ENCODE measurements around the gene EML4.
A peak's percentile ranks its signal among the peaks of the same experiment; 100 is the strongest.
"Not testable (repeated sequence)": the region's sequence is repeated elsewhere in the genome, so short reads cannot be mapped to it uniquely, and the experiment has no call there.

Gene EML4

DNA sequence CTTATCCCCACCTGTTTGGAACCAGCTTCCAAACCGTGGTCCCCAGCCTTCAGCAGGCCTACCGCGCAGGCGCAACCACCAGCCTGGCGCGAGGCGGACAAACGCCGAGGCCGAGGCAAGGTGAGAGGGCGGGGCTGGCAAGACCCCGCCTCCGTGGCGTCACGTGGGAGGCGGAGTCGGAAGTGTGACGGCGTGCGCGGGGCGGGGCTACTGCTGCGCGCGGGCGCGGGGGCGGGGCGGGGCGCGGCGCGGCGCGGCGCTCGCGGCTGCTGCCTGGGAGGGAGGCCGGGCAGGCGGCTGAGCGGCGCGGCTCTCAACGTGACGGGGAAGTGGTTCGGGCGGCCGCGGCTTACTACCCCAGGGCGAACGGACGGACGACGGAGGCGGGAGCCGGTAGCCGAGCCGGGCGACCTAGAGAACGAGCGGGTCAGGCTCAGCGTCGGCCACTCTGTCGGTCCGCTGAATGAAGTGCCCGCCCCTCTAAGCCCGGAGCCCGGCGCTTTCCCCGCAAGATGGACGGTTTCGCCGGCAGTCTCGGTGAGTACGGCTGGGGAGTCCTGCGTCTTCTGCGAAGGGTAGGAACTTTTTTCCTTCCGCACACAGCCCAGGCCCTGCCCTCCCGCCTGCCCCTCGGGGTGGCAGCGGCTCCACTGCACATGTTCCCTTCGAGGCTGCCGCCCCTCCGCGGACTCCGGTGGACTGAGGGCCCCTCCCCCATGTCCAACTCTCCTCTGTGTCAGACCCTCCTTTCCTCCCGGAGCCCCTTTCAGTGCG, at the start of gene EML4:
Gene EML4, plus strand, starts transcription at position 254 of the 774 bp plus-strand sequence. Its CDS starts 259 bp downstream, at position 513.
- H3K36me3 Mint-ChIP-seq (ENCODE audit: low read depth): no peaks in the 10 kb centered on the region
- intact Hi-C loops (cut with micrococcal nuclease): loop anchor here (2.0 kb wide), 1 partner anchor 28 kb away; no protein-coding TSS in a partner anchor
- H3K27ac Mint-ChIP-seq: no peak within 1 kb of the TSS
- H3K4me3 Mint-ChIP-seq: no peak within 1 kb of the TSS
- no peaks in the 10 kb centered on the region for H3K9me3 Mint-ChIP-seq
- peaks cover 10% of the 10 kb centered on the region for H3K4me1 Mint-ChIP-seq (ENCODE audit: low read depth)
- H3K27me3 Mint-ChIP-seq: peaks cover 9% of the 10 kb centered on the region

- intact Hi-C loops (cut with micrococcal nuclease): no loop called here
- H3K9me3 Mint-ChIP-seq: peaks cover 9% of the 10 kb centered on the region
- peaks cover 7% of the 10 kb centered on the region for H3K36me3 Mint-ChIP-seq (ENCODE audit: low read depth)
- H3K27ac Mint-ChIP-seq: peak overlapping the region; percentile 62
- H3K27me3 Mint-ChIP-seq: peaks cover 27% of the 10 kb centered on the region
- peaks cover 37% of the 10 kb centered on the region for H3K4me1 Mint-ChIP-seq (ENCODE audit: low read depth)
- no peak overlapping the region for H3K4me3 Mint-ChIP-seq
These were observed 45.7 kb upstream of the EML4 start for GRCh38 chr2:42123426-42123825.

GRCh38 chr2:42124011-42124785, 45.0 kb upstream of the EML4 start:
- Mint-ChIP-seq H3K4me1 (ENCODE audit: low read depth) (peaks cover 37% of the 10 kb centered on the region), H3K27ac (peak overlapping the region; percentile 47), H3K9me3 (peaks cover 9% of the 10 kb centered on the region), H3K27me3 (peaks cover 34% of the 10 kb centered on the region), H3K36me3 (ENCODE audit: low read depth) (peaks cover 7% of the 10 kb centered on the region), H3K4me3 (no peak overlapping the region)
- intact Hi-C loops (cut with micrococcal nuclease): no loop called here

GRCh38 chr2:42125841-42126594, 43.1 kb upstream of the EML4 start:
- H3K9me3 Mint-ChIP-seq: peaks cover 9% of the 10 kb centered on the region
- H3K4me3 Mint-ChIP-seq: no peak overlapping the region
- H3K27me3 Mint-ChIP-seq: peaks cover 51% of the 10 kb centered on the region
- H3K27ac Mint-ChIP-seq: peak overlapping the region; percentile 72
- intact Hi-C loops (cut with micrococcal nuclease): no loop called here
- peaks cover 49% of the 10 kb centered on the region for H3K4me1 Mint-ChIP-seq (ENCODE audit: low read depth)
- H3K36me3 Mint-ChIP-seq (ENCODE audit: low read depth): peaks cover 7% of the 10 kb centered on the region

DNA sequence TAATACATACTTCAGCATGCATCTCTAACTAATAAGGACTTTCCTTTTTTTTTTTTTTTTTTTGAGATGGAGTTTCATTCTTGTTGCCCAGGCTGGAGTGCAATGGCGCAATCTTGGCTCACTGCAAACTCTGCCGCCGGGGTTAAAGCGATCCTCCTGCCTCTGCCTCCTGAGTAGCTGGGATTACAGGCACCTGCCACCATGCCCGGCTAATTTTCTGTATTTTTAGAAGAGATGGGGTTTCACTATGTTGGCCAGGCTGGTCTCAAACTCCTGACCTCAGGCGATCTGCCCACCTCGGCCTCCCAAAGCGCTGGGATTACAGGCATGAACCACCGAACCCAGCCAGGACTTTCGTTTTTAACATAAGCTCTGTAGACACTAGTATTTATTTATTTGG, 42.3 kb upstream of the EML4 start:
- Mint-ChIP-seq H3K27me3 (peaks cover 57% of the 10 kb centered on the region), H3K4me1 (ENCODE audit: low read depth) (peaks cover 49% of the 10 kb centered on the region)
- not testable (repeated sequence) for H3K4me3 Mint-ChIP-seq

GRCh38 chr2:42127425-42128424, 41.4 kb upstream of the EML4 start:
- Mint-ChIP-seq H3K27ac (peak overlapping the region; percentile 21), H3K27me3 (peaks cover 61% of the 10 kb centered on the region), H3K4me3 (no peak overlapping the region), H3K36me3 (ENCODE audit: low read depth) (no peaks in the 10 kb centered on the region), H3K4me1 (ENCODE audit: low read depth) (peaks cover 55% of the 10 kb centered on the region), H3K9me3 (no peaks in the 10 kb centered on the region)
- intact Hi-C loops (cut with micrococcal nuclease): no loop called here

More for the DNA sequence above, 42.3 kb upstream of the EML4 start:
- H3K9me3 Mint-ChIP-seq; H3K36me3 Mint-ChIP-seq (ENCODE audit: low read depth); intact Hi-C loops (cut with micrococcal nuclease); H3K27ac Mint-ChIP-seq: not testable (repeated sequence)

DNA sequence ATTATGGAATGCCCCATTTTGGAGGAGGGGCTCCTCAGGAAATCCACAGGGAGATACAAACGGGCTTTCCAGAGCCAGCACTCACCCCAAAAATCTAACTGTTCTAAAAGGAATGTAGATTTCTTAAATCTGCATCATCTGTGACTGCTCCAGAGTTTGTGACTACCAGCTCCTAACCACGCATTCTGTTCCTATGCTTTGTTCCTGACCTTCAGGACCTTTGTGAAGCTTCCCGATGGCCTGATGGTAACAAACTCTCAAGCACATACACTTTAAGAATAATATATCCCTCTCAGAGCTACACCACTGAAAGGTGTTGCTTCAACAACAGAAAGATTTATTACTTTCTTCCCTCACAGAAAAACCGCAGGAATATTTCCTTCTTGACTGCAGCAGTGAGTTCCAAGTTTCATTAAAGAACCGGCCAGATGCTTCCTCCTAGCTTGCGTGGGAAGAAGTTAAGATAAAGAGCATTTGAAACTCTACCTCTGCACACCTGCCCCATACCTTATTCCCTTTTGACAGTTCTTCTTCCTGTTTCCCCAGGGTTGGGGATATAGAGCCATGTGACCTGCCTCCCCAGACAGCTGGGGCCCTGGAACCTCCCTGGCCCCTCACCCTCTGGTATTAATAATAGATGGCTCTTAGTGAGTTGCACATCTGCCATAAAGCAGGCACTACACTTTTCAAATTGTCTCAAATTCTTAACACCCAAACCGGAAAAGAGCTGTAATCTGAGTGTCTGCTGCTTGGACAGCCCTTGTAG, 40.2 kb upstream of the EML4 start:
- no peaks in the 10 kb centered on the region for H3K9me3 Mint-ChIP-seq
- peaks cover 60% of the 10 kb centered on the region for H3K4me1 Mint-ChIP-seq (ENCODE audit: low read depth)
- no peak overlapping the region for H3K4me3 Mint-ChIP-seq
- H3K27ac Mint-ChIP-seq: peak overlapping the region; percentile 21
- peaks cover 62% of the 10 kb centered on the region for H3K27me3 Mint-ChIP-seq
- no peaks in the 10 kb centered on the region for H3K36me3 Mint-ChIP-seq (ENCODE audit: low read depth)
- intact Hi-C loops (cut with micrococcal nuclease): no loop called here

DNA sequence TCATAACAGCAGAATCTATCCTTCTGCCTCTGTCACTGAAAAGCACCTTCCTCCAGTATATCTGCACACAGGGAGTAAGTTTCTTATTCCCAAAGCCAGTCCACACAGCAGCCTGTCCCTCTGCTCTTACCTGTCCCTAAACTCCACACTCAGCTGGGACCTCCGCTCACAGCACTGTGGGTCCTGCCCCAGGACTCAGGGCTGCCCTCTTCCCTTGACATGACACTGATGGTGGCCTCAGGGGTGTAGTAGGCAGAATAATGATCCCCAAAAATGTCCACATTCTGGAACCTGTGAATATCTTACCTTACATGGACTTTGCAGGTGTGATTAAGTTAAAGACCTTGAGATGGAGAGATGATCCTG, 39.7 kb upstream of the EML4 start:
- H3K36me3 Mint-ChIP-seq (ENCODE audit: low read depth): no peaks in the 10 kb centered on the region
- intact Hi-C loops (cut with micrococcal nuclease): no loop called here
- H3K4me1 Mint-ChIP-seq (ENCODE audit: low read depth): peaks cover 58% of the 10 kb centered on the region
- H3K9me3 Mint-ChIP-seq: no peaks in the 10 kb centered on the region
- no peak overlapping the region for H3K4me3 Mint-ChIP-seq
- H3K27ac Mint-ChIP-seq: peak overlapping the region; percentile 21
- peaks cover 65% of the 10 kb centered on the region for H3K27me3 Mint-ChIP-seq

- intact Hi-C loops (cut with micrococcal nuclease): no loop called here
- Mint-ChIP-seq H3K36me3 (ENCODE audit: low read depth) (no peaks in the 10 kb centered on the region), H3K4me3 (no peak overlapping the region), H3K27me3 (peaks cover 65% of the 10 kb centered on the region), H3K9me3 (no peaks in the 10 kb centered on the region), H3K4me1 (ENCODE audit: low read depth) (peaks cover 58% of the 10 kb centered on the region), H3K27ac (peak overlapping the region; percentile 21)
These were observed 39.2 kb upstream of the EML4 start for GRCh38 chr2:42129947-42130346.

DNA sequence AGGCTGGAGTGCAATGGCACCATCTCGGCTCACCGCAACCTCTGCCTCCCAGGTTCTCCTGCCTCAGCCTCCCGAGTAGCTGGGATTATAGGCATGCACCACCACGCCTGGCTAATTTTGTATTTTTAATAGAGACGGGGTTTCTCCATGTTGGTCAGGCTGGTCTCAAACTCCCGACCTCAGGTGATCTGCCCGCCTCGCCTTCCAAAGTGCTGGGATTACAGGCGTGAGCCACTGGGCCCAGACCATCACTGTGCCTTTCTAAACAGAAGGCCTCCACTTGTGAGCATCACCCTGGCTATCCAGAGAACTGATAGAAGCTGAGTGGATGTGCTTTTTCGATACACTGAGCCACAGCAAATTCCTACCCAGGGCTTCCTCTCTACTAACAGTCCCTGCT, 38.3 kb upstream of the EML4 start:
- intact Hi-C loops (cut with micrococcal nuclease); H3K4me3 Mint-ChIP-seq: not testable (repeated sequence)
- H3K4me1 Mint-ChIP-seq (ENCODE audit: low read depth): peaks cover 60% of the 10 kb centered on the region

GRCh38 chr2:42132191-42132965, 36.8 kb upstream of the EML4 start:
- Mint-ChIP-seq H3K4me1 (ENCODE audit: low read depth) (peaks cover 67% of the 10 kb centered on the region), H3K4me3 (no peak overlapping the region), H3K27ac (peak overlapping the region; percentile 74)

More for the DNA sequence above, 38.3 kb upstream of the EML4 start:
- peaks cover 67% of the 10 kb centered on the region for H3K27me3 Mint-ChIP-seq
- not testable (repeated sequence) for H3K36me3 Mint-ChIP-seq (ENCODE audit: low read depth); H3K9me3 Mint-ChIP-seq; H3K27ac Mint-ChIP-seq

More at GRCh38 chr2:42132191-42132965, 36.8 kb upstream of the EML4 start:
- Mint-ChIP-seq H3K27me3 (peaks cover 60% of the 10 kb centered on the region), H3K36me3 (ENCODE audit: low read depth) (no peaks in the 10 kb centered on the region), H3K9me3 (no peaks in the 10 kb centered on the region)
- intact Hi-C loops (cut with micrococcal nuclease): no loop called here
